HG02852 (cell line): ENCODE measurements around the gene SESN3.
"Not testable (repeated sequence)": the region's sequence is repeated elsewhere in the genome, so short reads cannot be mapped to it uniquely, and the experiment has no call there.

Experiments
- ATAC-seq: cut with Tn5 transposase; IDR thresholded peaks from one replicate; pipeline ENCODE4 v1.9.1; 2021; ENCODE audit warnings: mild to moderate bottlenecking, moderate library complexity; ENCODE audit not compliant: unreplicated experiment

Gene SESN3

GRCh38 chr11:95252586-95252985 is 21.6 kb upstream of the SESN3 start:
- no peak for ATAC-seq

- ATAC-seq, result not testable (repeated sequence)
Measured at GRCh38 chr11:95251896-95252295, 20.9 kb upstream of the SESN3 start.

GRCh38 chr11:95248666-95249467 is 17.9 kb upstream of the SESN3 start:
- peak; percentile 88 for ATAC-seq

- no peak for ATAC-seq
Measured at GRCh38 chr11:95247883-95248282, 16.9 kb upstream of the SESN3 start.

- ATAC-seq, result no peak
Measured at GRCh38 chr11:95247127-95247684, 16.2 kb upstream of the SESN3 start.

- no peak for ATAC-seq
Measured at GRCh38 chr11:95245581-95245980, 14.6 kb upstream of the SESN3 start.

GRCh38 chr11:95245038-95245437 is 14.0 kb upstream of the SESN3 start:
- ATAC-seq, result no peak

- no peak for ATAC-seq
Measured at GRCh38 chr11:95243673-95244072, 12.7 kb upstream of the SESN3 start.

GRCh38 chr11:95242845-95243605 is 12.0 kb upstream of the SESN3 start:
- ATAC-seq, result no peak

- ATAC-seq, result peak; percentile 53
Measured at GRCh38 chr11:95242091-95242844, 11.3 kb upstream of the SESN3 start.

- peak; percentile 78 for ATAC-seq
Measured at GRCh38 chr11:95241681-95242081, 10.7 kb upstream of the SESN3 start.

- ATAC-seq, result no peak
Measured at GRCh38 chr11:95239871-95240649, 9.1 kb upstream of the SESN3 start.

GRCh38 chr11:95232666-95233065 is 1.7 kb upstream of the SESN3 start:
- ATAC-seq, result no peak

GRCh38 chr11:95231881-95232605 is 1.0 kb upstream of the SESN3 start:
- peak; percentile 30 for ATAC-seq

- peak; percentile 14 for ATAC-seq
Measured at GRCh38 chr11:95230810-95231126, 234 bp downstream of the SESN3 start.

- ATAC-seq, result peak; percentile 7
Measured at GRCh38 chr11:95229993-95230809, 801 bp downstream of the SESN3 start.

- no peak for ATAC-seq
Measured at GRCh38 chr11:95229199-95229992, 1.6 kb downstream of the SESN3 start.

- no peak for ATAC-seq
Measured at GRCh38 chr11:95228081-95228749, 2.8 kb downstream of the SESN3 start.
